ENCODE results near the gene FBRSL1. TPM values are rescaled to one million over a fixed set of nuclear protein-coding genes. Genes with fewer than 3 reads are reported as not detected.
A peak's percentile ranks its signal among the peaks of the same experiment; 100 is the strongest.

FBRSL1 gene
- total and polyA plus RNA-seq, 5 experiments from 2014 or later, result 0.38 to 101 (median 1.0) TPM

GRCh38 chr12:132488127-132489077 lies 1.5 kb upstream of the FBRSL1 start:
- ATAC-seq (peak; percentile 15 to 26), DNase-seq (peak in 4 of 10 donors; percentile 40 to 52 (median 50))
- H3K27ac Mint-ChIP-seq, result peak overlapping the region; percentile 92 to 99 (median 95)
- H3K36me3 Mint-ChIP-seq, result peaks cover 0 to 6% (median 0%) of the 10 kb centered on the region in 3 donors
- peak overlapping the region; percentile 84 to 96 (median 89) for H3K4me3 Mint-ChIP-seq
- POLR2A ChIA-PET, result interaction anchor here (0.6 to 5.0 kb wide), 17 partner anchors 11 to 300 kb away, joined by 3 to 111 read pairs (median 4); no protein-coding TSS in a partner anchor
- H3K9me3 Mint-ChIP-seq, result no peaks in the 10 kb centered on the region
- H3K4me1 Mint-ChIP-seq, result peaks cover 37 to 62% (median 61%) of the 10 kb centered on the region in 4 donors
- no peaks in the 10 kb centered on the region for H3K27me3 Mint-ChIP-seq

GRCh38 chr12:132489078-132489601 lies 811 bp upstream of the FBRSL1 start:
- Mint-ChIP-seq H3K36me3 (peaks cover 0 to 9% (median 0%) of the 10 kb centered on the region in 3 donors), H3K9me3 (no peaks in the 10 kb centered on the region), H3K27me3 (no peaks in the 10 kb centered on the region), H3K27ac (peak overlapping the region; percentile 92 to 99 (median 95)), H3K4me3 (peak overlapping the region; percentile 84 to 96 (median 89)), H3K4me1 (peaks cover 43 to 70% (median 68%) of the 10 kb centered on the region in 4 donors)
- POLR2A ChIA-PET, result interaction anchor here (0.6 to 5.0 kb wide), 17 partner anchors 11 to 445 kb away, joined by 3 to 111 read pairs (median 4); no protein-coding TSS in a partner anchor
- ATAC-seq, result peak; percentile 57 to 59
- peak; percentile 53 to 81 (median 67) for DNase-seq

GRCh38 chr12:132490422-132491137 lies 629 bp downstream of the FBRSL1 start:
- Mint-ChIP-seq H3K9me3 (no peaks in the 10 kb centered on the region), H3K27me3 (no peaks in the 10 kb centered on the region), H3K36me3 (peaks cover 0 to 12% (median 0%) of the 10 kb centered on the region in 3 donors), H3K4me3 (peak overlapping the region; percentile 77 to 96 (median 88)), H3K4me1 (peaks cover 48 to 81% (median 76%) of the 10 kb centered on the region in 4 donors), H3K27ac (peak overlapping the region; percentile 76 to 96 (median 93))
- POLR2A ChIA-PET, result interaction anchor here (1.0 to 2.5 kb wide), 5 partner anchors 13 to 60 kb away, joined by 4 to 10 read pairs (median 5); no protein-coding TSS in a partner anchor
- DNase-seq (no peak), ATAC-seq (peak in 1 of 2 donors; percentile 1)

- H3K4me3 Mint-ChIP-seq, result peak overlapping the region; percentile 77 to 96 (median 88)
- H3K27me3 Mint-ChIP-seq, result no peaks in the 10 kb centered on the region
- peaks cover 0 to 12% (median 0%) of the 10 kb centered on the region in 3 donors for H3K36me3 Mint-ChIP-seq
- no peaks in the 10 kb centered on the region for H3K9me3 Mint-ChIP-seq
- DNase-seq (no peak), ATAC-seq (no peak)
- POLR2A ChIA-PET, result interaction anchor here (1.0 to 2.5 kb wide), 7 partner anchors 14 to 76 kb away, joined by 3 to 10 read pairs (median 4); no protein-coding TSS in a partner anchor
- peaks cover 44 to 77% (median 74%) of the 10 kb centered on the region in 4 donors for H3K4me1 Mint-ChIP-seq
- peak overlapping the region; percentile 76 to 96 (median 93) for H3K27ac Mint-ChIP-seq
Observed at GRCh38 chr12:132491138-132491663, 1.2 kb downstream of the FBRSL1 start.

- no peak for DNase-seq
- no peak for ATAC-seq
- peaks cover 0 to 12% (median 0%) of the 10 kb centered on the region in 3 donors for H3K36me3 Mint-ChIP-seq
- peak overlapping the region; percentile 77 to 96 (median 88) for H3K4me3 Mint-ChIP-seq
- no peaks in the 10 kb centered on the region for H3K9me3 Mint-ChIP-seq
- POLR2A ChIA-PET, result interaction anchor here (0.7 to 2.5 kb wide), 10 partner anchors 14 to 77 kb away, joined by 3 to 10 read pairs (median 4); no protein-coding TSS in a partner anchor
- peaks cover 47 to 77% (median 75%) of the 10 kb centered on the region in 4 donors for H3K4me1 Mint-ChIP-seq
- peak overlapping the region; percentile 58 to 96 (median 93) for H3K27ac Mint-ChIP-seq
- no peaks in the 10 kb centered on the region for H3K27me3 Mint-ChIP-seq
Observed at GRCh38 chr12:132491761-132492378, 1.9 kb downstream of the FBRSL1 start.

- Mint-ChIP-seq H3K36me3 (peaks cover 0 to 12% (median 0%) of the 10 kb centered on the region in 3 donors), H3K4me1 (peaks cover 43 to 77% (median 75%) of the 10 kb centered on the region in 4 donors), H3K27ac (peak overlapping the region; percentile 58 to 93 (median 82)), H3K27me3 (no peaks in the 10 kb centered on the region), H3K4me3 (peak overlapping the region; percentile 77 to 96 (median 88)), H3K9me3 (no peaks in the 10 kb centered on the region)
- ATAC-seq, result no peak
- no peak for DNase-seq
- POLR2A ChIA-PET, result interaction anchor here (0.8 to 2.5 kb wide), 6 partner anchors 14 to 77 kb away, joined by 3 to 10 read pairs (median 3); no protein-coding TSS in a partner anchor
Observed at GRCh38 chr12:132492522-132492921, 2.6 kb downstream of the FBRSL1 start.

- H3K36me3 Mint-ChIP-seq, result peaks cover 0 to 12% (median 0%) of the 10 kb centered on the region in 3 donors
- peak overlapping the region; percentile 77 to 96 (median 88) for H3K4me3 Mint-ChIP-seq
- ATAC-seq (no peak), DNase-seq (no peak)
- POLR2A ChIA-PET, result interaction anchor here (1.0 to 2.5 kb wide), 3 partner anchors 13 to 63 kb away, joined by 3 to 10 read pairs (median 4); no protein-coding TSS in a partner anchor
- no peaks in the 10 kb centered on the region for H3K27me3 Mint-ChIP-seq
- peaks cover 39 to 77% (median 72%) of the 10 kb centered on the region in 4 donors for H3K4me1 Mint-ChIP-seq
- no peaks in the 10 kb centered on the region for H3K9me3 Mint-ChIP-seq
- H3K27ac Mint-ChIP-seq, result peak overlapping the region in 8 of 10 donors; percentile 18 to 93 (median 78)
Observed at GRCh38 chr12:132492951-132493350, 3.0 kb downstream of the FBRSL1 start.

GRCh38 chr12:132493482-132494178 lies 3.7 kb downstream of the FBRSL1 start:
- Mint-ChIP-seq H3K36me3 (peaks cover 0 to 12% (median 0%) of the 10 kb centered on the region in 3 donors), H3K27ac (peak overlapping the region in 9 of 10 donors; percentile 25 to 93 (median 59)), H3K4me1 (peaks cover 36 to 74% (median 67%) of the 10 kb centered on the region in 4 donors), H3K9me3 (no peaks in the 10 kb centered on the region), H3K4me3 (peak overlapping the region; percentile 24 to 96 (median 82)), H3K27me3 (no peaks in the 10 kb centered on the region)
- POLR2A ChIA-PET, result no interaction called here
- DNase-seq, result no peak
- no peak for ATAC-seq

GRCh38 chr12:132494294-132495164 lies 4.6 kb downstream of the FBRSL1 start:
- Mint-ChIP-seq H3K27ac (peak overlapping the region in 8 of 10 donors; percentile 29 to 78 (median 58)), H3K4me3 (peak overlapping the region in 9 of 10 donors; percentile 28 to 89 (median 60)), H3K4me1 (peaks cover 35 to 79% (median 66%) of the 10 kb centered on the region in 4 donors), H3K36me3 (peaks cover 0 to 12% (median 0%) of the 10 kb centered on the region in 3 donors), H3K9me3 (no peaks in the 10 kb centered on the region), H3K27me3 (no peaks in the 10 kb centered on the region)
- ATAC-seq, result no peak
- POLR2A ChIA-PET, result no interaction called here
- no peak for DNase-seq

GRCh38 chr12:132495165-132495544 lies 5.2 kb downstream of the FBRSL1 start:
- Mint-ChIP-seq H3K9me3 (no peaks in the 10 kb centered on the region), H3K4me3 (peak overlapping the region in 6 of 10 donors; percentile 6 to 79 (median 40)), H3K27me3 (no peaks in the 10 kb centered on the region), H3K27ac (peak overlapping the region in 4 of 10 donors; percentile 43 to 73 (median 64)), H3K4me1 (peaks cover 36 to 85% (median 71%) of the 10 kb centered on the region in 4 donors), H3K36me3 (peaks cover 0 to 12% (median 0%) of the 10 kb centered on the region in 3 donors)
- no peak for DNase-seq
- no peak for ATAC-seq
- POLR2A ChIA-PET, result no interaction called here

Data from naive thymus-derived CD8-positive, alpha-beta T cell (primary cell).